HG02759 (cell line): Measurements from ENCODE around the gene PDGFRB.

Source experiments
- ATAC-seq: cut with Tn5 transposase; IDR thresholded peaks from one replicate; pipeline ENCODE4 v1.9.1; 2021; ENCODE audit warnings: mild to moderate bottlenecking, moderate library complexity; ENCODE audit not compliant: unreplicated experiment

Gene PDGFRB

DNA sequence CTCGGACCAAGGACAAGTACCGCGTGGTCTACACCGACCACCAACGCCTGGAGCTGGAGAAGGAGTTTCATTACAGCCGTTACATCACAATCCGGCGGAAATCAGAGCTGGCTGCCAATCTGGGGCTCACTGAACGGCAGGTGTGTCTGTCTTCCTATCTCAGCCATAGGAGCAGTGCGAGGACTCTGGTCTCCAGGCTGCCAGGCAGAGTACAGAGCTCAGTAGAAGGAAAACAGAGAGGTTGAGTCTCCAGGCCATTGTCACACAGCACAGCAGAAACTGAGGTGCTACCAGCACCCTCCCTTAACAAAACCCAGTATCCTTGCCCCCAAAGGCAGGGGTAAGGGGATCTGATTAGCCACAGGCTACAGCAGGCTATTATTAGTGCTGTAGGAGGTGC lies 27.1 kb upstream of the PDGFRB start:
- ATAC-seq: no peak

DNA sequence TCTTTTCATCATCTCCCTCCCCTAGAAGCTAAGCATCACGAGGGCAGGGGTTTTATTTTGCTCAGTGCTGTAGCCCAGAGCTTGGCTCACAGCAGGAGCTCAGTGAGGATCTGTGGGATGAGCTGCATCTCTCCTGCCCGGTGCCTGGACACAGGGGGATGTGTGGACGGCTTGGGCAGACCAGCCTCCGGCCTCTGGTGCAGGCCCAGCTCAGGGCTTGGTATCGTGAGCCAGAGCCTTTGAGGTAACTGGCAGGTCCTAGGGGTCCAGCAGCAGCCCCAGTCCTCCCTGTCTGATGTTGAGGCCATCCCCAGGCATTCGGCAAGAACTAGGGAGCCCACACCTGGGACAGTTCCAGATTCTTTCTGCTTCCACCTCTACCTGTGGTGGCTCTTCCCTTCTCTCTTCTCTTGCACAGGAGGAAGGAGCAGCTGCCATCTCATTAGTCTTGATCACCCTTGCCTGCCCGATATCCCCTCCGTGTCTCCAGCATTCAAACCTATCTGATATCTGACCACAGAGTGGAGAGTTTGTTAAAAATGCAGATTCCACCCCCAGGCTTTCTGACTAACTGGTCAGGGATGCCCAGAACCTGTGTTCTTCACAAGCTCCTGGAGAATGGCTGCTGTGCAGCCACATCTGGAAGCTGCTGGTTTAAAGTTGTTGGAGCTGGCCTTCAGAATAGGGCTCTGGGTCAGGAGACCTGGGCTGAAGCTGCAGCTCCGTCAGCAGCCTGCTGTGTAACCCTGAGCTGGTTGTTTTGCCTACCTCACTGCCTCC lies 26.3 kb upstream of the PDGFRB start:
- ATAC-seq: no peak

- ATAC-seq: no peak
Observed at GRCh38 chr5:150181027-150181426, 25.4 kb upstream of the PDGFRB start.

GRCh38 chr5:150180241-150181026 lies 24.8 kb upstream of the PDGFRB start:
- ATAC-seq: no peak

DNA sequence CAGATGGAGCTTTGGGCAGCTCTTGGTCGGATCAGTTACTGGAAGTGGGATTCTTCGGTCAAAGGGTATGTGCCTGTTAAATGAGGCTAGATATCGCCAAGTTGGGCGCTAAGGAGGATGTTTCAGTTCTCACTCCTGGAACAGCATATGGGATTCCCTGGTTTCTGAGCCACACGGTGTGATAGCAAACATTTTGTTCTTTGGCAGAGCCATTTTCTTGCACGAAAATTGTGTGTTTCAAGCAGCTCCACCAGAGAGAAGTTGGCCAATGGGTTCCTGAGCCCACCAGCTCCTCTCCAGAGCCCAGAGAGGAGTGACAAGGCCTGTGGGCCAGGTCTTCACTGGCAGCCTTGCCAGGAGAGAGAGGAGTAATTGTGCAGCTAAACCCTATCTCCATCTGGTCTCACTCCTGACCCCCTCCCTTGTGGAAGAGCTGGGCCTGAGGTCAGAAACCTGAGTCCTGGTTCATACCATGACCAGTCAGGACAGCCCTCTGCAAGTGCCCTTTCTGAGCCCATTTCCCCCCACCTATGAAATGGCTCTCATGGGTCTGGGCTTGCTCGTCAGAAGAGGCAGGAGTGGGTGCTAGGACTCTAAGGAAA lies 23.5 kb upstream of the PDGFRB start:
- ATAC-seq: no peak

- peak; percentile 75 for ATAC-seq
Observed at GRCh38 chr5:150178262-150178661, 22.6 kb upstream of the PDGFRB start.

GRCh38 chr5:150177721-150178120 lies 22.1 kb upstream of the PDGFRB start:
- ATAC-seq: no peak

DNA sequence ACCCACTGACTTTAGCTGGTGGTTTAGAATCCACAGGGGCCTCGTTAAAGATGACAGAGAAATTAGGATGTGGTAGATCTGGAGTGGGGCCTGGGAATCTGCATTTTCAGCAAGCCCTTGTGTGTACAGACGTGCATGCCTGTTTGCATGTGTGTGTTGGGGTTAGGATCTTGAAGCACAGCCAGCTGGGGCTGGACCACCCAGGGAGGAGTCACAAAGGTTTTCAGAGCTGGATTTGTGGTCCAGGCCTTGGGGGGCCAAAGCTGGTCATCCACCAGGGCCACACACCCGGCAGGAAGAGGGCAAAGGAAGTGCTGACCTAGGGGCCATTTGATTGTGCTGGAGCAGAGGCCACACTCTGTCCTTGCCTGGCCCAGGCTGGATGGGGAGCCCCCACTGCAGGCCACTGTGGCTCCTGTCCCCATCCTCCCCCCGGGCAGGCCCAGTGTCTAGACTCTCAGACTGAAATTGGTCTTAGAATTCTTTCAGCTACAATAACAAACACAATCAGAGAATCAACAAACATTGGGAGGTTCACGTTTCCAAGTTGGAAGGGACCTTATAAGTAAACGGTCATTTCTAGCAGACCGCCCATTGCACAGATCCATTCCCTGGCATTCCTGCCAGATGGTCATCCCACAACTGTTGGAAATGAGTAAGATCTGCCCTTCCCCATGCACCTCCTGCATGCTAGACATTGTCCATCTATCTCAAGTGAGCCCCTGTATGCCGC lies 21.3 kb upstream of the PDGFRB start:
- ATAC-seq: no peak

- ATAC-seq: no peak
Observed at GRCh38 chr5:150175536-150175935, 19.9 kb upstream of the PDGFRB start.

GRCh38 chr5:150175076-150175475 lies 19.4 kb upstream of the PDGFRB start:
- no peak for ATAC-seq

DNA sequence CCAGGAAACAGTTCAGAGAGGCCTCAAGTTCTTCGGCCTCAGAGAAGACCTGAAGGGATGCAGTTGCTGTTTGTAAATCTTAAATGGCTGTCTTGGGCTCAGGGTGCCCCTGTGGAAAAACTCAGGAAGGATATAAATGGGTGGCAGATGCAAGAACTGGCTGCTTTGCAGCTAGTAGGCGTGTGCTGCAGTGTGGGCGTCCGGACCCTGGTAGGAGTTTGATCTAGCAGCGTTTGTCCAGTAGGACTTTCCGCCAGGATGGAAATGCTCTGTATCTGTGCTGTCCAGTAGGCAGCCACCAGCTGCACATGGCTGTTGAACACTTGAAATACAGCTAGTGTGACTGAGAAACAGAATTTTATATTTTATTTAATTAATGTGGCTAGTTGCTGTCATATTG lies 18.6 kb upstream of the PDGFRB start:
- ATAC-seq: no peak

DNA sequence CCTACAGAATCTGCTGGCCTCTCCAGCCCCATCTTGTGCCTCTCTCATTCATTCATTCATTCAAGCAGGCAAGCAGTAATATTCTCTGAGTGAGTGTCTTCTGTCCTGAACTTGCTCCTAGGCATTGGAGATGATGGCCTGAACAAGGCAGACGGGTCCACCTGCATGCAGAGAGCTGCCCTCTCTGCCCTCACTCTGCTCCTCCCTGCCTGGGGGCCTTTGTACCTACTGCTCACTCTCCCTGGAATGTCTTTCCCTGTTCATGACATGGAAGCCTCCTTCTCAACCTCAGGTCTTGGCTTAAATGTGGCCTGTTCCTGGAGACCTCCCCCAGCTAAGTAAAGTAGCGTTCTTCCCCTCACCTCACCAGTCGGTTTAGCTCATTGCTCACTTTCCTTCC lies 17.5 kb upstream of the PDGFRB start:
- ATAC-seq: no peak

DNA sequence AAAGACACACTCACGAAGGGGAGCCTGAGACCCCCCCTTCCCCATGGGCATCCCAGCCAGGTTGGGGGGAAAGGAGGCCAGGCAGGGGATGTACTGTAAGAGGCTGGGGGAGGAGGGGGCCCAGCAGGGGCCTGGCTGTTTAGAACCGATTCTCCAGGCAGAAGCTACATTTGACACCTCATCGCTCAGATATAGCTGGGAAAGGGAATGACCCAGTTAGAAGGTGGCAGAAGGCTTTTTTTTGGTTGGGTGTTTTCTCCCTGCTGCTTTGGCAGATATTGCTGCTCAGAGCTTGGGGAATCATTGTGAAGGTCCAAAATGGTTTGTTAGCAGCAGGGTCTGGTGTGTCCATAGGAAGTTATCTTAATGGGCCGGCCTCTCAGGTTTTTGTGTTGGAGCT lies 16.9 kb upstream of the PDGFRB start:
- no peak for ATAC-seq

GRCh38 chr5:150172145-150172544 lies 16.5 kb upstream of the PDGFRB start:
- ATAC-seq: no peak

GRCh38 chr5:150168864-150169263 lies 13.2 kb upstream of the PDGFRB start:
- no peak for ATAC-seq

GRCh38 chr5:150167908-150168307 lies 12.3 kb upstream of the PDGFRB start:
- no peak for ATAC-seq

- no peak for ATAC-seq
Observed at GRCh38 chr5:150167512-150167850, 11.8 kb upstream of the PDGFRB start.

- no peak for ATAC-seq
Observed at GRCh38 chr5:150166650-150167511, 11.2 kb upstream of the PDGFRB start, which contains the start of gene CDX1. TSS of gene CDX1 (plus strand) at chr5:150166778. CDS start at chr5:150166877, 99 bp downstream.

DNA sequence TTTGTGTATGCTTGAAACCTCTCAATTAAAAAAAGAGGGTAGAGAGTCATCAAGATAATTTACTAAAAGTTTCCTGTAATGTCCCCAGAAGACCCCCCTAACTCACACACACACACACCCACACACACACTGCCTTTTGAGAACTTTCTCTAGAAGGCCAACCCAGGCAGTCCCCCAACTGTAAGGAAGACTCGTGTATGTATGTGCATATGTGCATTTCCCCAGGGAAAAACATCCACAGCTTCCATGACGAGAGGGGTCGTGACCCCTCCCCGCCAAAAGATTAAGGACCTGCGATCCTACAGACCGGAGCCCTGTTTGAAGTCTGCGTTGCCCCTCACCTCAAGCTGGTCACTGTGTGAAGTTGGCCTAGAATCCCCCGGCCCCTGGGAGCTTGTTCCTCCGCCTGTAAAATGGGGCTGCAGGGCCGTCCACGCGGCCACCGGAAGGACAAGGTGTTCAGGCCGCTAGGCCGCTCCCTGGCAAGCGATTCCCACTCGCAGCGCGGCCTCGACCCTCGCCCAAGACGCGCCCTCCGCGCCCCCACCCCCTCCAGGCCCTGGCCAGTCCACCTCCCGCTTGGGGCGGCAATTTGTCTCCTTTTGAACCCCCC lies 10.5 kb upstream of the PDGFRB start:
- ATAC-seq: no peak
